Measurements from ENCODE around the gene TTC28. TPM values are rescaled to one million over a fixed set of nuclear protein-coding genes. Genes with fewer than 3 reads are reported as not detected.
"Not testable (repeated sequence)": the region's sequence is repeated elsewhere in the genome, so short reads cannot be mapped to it uniquely, and the experiment has no call there.

TTC28 gene
- total RNA-seq, 1 donor: 55.8 TPM

GRCh38 chr22:28217277-28217676 is 462.4 kb downstream of the TTC28 start:
- no peak overlapping the region for H3K4me3 ChIP-seq (ENCODE audit: low read depth, low read length)
- TF ChIP-seq CTCF (IDR thresholded peaks at IDR 0.05; ENCODE audit: insufficient read depth, low read length): no peak
- no peak for DNase-seq (ENCODE audit: low read depth)

DNA sequence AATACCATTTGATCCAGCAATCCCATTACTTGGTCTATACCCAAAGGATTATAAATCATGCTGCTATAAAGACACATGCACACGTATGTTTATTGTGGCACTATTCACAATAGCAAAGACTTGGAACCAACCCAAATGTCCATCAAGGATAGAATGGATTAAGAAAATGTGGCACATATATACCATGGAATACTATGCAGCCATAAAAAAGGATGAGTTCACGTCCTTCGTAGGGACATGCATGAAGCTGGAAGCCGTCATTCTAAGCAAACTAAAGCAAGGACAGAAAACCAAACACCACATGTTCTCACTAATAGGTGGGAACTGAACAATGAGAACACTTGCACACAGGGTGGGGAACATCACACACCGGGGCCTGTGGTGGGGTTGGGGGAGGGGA is 464.9 kb downstream of the TTC28 start:
- DNase-seq (ENCODE audit: low read depth); H3K4me3 ChIP-seq (ENCODE audit: low read depth, low read length): not testable (repeated sequence)

GRCh38 chr22:28209457-28209856 is 470.2 kb downstream of the TTC28 start:
- H3K4me3 ChIP-seq (ENCODE audit: low read depth, low read length); DNase-seq (ENCODE audit: low read depth): not testable (repeated sequence)

- H3K4me3 ChIP-seq (ENCODE audit: low read depth, low read length): no peak overlapping the region
- TF ChIP-seq CTCF (IDR thresholded peaks at IDR 0.05; ENCODE audit: insufficient read depth, low read length): no peak
- no peak for DNase-seq (ENCODE audit: low read depth)
Measured at GRCh38 chr22:28208787-28209186, 470.9 kb downstream of the TTC28 start.

DNA sequence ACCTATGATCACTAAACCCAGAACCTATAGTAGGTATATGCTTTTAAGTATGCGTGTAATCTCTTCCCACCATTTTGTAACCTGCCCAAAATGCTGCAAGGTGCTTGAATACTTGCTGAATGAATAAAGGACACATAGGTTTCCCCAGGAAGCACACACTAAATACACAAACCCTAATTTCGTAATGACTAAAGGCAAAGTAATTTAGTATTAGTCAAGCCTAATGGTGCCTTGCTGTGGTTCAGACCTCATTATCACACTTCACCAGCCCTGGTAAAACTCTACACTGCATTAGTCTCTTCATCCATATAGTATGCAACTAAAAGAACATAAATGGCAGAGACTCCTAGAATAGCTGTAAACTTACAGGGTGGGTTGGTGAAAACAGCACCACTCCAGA is 471.6 kb downstream of the TTC28 start:
- no peak for TF ChIP-seq CTCF (IDR thresholded peaks at IDR 0.05; ENCODE audit: insufficient read depth, low read length)
- no peak overlapping the region for H3K4me3 ChIP-seq (ENCODE audit: low read depth, low read length)

GRCh38 chr22:28207281-28208030 is 472.2 kb downstream of the TTC28 start:
- H3K4me3 ChIP-seq (ENCODE audit: low read depth, low read length): no peak overlapping the region
- TF ChIP-seq CTCF (IDR thresholded peaks at IDR 0.05; ENCODE audit: insufficient read depth, low read length): no peak
- peak; percentile 43 for DNase-seq (ENCODE audit: low read depth)

More for the DNA sequence above, 471.6 kb downstream of the TTC28 start:
- no peak for DNase-seq (ENCODE audit: low read depth)

DNA sequence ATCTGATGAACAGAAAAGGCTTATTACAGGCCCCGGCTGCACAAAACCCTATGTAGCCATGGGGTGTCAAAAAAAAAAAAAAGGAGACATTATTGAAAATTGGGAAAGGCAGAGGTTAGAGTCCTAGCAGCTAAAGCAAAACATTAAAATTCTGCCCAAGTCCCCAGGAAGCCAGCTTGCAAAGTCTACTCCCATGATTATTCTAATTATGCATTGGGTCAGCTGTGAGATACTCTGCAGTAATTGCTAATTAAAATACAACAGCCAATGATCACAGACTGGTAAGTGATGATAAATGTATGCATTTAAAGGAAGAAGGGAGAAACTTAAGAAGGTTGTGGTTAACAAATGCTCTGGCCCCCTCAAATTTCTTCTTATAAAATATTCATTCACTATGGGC is 473.7 kb downstream of the TTC28 start:
- no peak for TF ChIP-seq CTCF (IDR thresholded peaks at IDR 0.05; ENCODE audit: insufficient read depth, low read length)
- no peak overlapping the region for H3K4me3 ChIP-seq (ENCODE audit: low read depth, low read length)
- no peak for DNase-seq (ENCODE audit: low read depth)

- no peak overlapping the region for H3K4me3 ChIP-seq (ENCODE audit: low read depth, low read length)
- no peak for TF ChIP-seq CTCF (IDR thresholded peaks at IDR 0.05; ENCODE audit: insufficient read depth, low read length)
- no peak for DNase-seq (ENCODE audit: low read depth)
Measured at GRCh38 chr22:28204382-28204781, 475.3 kb downstream of the TTC28 start.

All from fibroblast of the aortic adventitia (primary cell).